K562 (cell line): ENCODE measurements around the gene TMEM132D. TPM values are rescaled to one million over a fixed set of nuclear protein-coding genes. Genes with fewer than 3 reads are reported as not detected.

Source experiments
- CBFA2T2 ChIP-seq: fragments of 450-650 bp; conservative IDR thresholded peaks from 2 replicates; pipeline ENCODE4 v1.6.1; 2017; ENCODE audit warnings: mild to moderate bottlenecking
- CBX1 ChIP-seq: sonication (generic); IDR thresholded peaks from 2 replicates; pipeline ENCODE4 v1.6.1; 2016; ENCODE audit warnings: antibody characterized with exemption, low read depth, mild to moderate bottlenecking
- CBX2 ChIP-seq: fragments of 200-600 bp; sonication (generic); IDR thresholded peaks from one replicate; pipeline ENCODE4 v1.6.1; 2012; ENCODE audit warnings: mild to moderate bottlenecking, low read length, inconsistent platforms; ENCODE audit not compliant: insufficient read depth, poor library complexity, severe bottlenecking
- CHD2 ChIP-seq: IDR thresholded peaks from 2 replicates; pipeline ENCODE4 v1.6.1; 2011; ENCODE audit warnings: low read depth, low read length
- ESRRA ChIP-seq: fragments of 450-650 bp; IDR thresholded peaks from 2 replicates; pipeline ENCODE4 v1.6.1; 2014; ENCODE audit warnings: low read depth, mild to moderate bottlenecking, moderate library complexity, borderline replicate concordance
- ETV6 ChIP-seq, 3 experiments: fragments of 150-350 bp in 1 of 3; sonication (generic) in 1 of 3; formaldehyde crosslinking in 1 of 3; IDR thresholded peaks; 2 replicates each; pipeline versions ENCODE4 v1.6.1 to v1.8.0; 2014 to 2022; ENCODE audit warnings: borderline replicate concordance in 2 of 3, low read depth in 2 of 3, antibody characterized with exemption in 1 of 3, low read length in 1 of 3, mild to moderate bottlenecking in 1 of 3, missing genetic modification reagents in 1 of 3
- FOS ChIP-seq: IDR thresholded peaks from 3 replicates; pipeline ENCODE4 v1.6.1; 2011; ENCODE audit not compliant: insufficient read length; ENCODE audit errors: extremely low read depth
- FOXK2 ChIP-seq, 2 experiments: fragments of 450-650 bp; IDR thresholded peaks in 1 of 2; conservative IDR thresholded peaks in 1 of 2; 2 replicates each; pipeline ENCODE4 v1.6.1; 2016; ENCODE audit warnings: low read depth in 2 of 2, mild to moderate bottlenecking in 1 of 2
- HMG20B ChIP-seq: fragments of 250-450 bp; sonication (Bioruptor Pico); IDR thresholded peaks from 2 replicates; pipeline ENCODE4 v1.5.0; 2021; ENCODE audit warnings: mild to moderate bottlenecking
- HNRNPLL ChIP-seq: fragments of 200-400 bp; formaldehyde crosslinking; IDR thresholded peaks from 2 replicates; pipeline ENCODE4 v1.6.1; 2017; ENCODE audit warnings: low read length, low read depth, mild to moderate bottlenecking; ENCODE audit not compliant: poor library complexity, severe bottlenecking
- RERE ChIP-seq: sonication (generic); formaldehyde crosslinking; IDR thresholded peaks from 2 replicates; pipeline ENCODE4 v1.8.0; 2023; ENCODE audit warnings: missing genetic modification reagents, mild to moderate bottlenecking, borderline replicate concordance
- SRF ChIP-seq, 2 experiments: fragments of 250-450, 450-650 bp in 1 of 2; sonication (Bioruptor Pico) in 1 of 2; sonication (generic) in 1 of 2; formaldehyde crosslinking; IDR thresholded peaks; 2 replicates each; pipeline versions ENCODE4 v1.5.0 to v1.5.1; 2020 to 2022; ENCODE audit warnings: mild to moderate bottlenecking in 1 of 2, missing genetic modification reagents in 1 of 2
- ZKSCAN8 ChIP-seq: fragments of 200-800 bp; sonication (Bioruptor generic); IDR thresholded peaks from 2 replicates; pipeline ENCODE4 v1.6.1; 2016; ENCODE audit warnings: missing genetic modification characterization, missing compliant biosample characterization
- polyA plus RNA-seq, 8 experiments: library from polyadenylated mRNA; depleted of rRNA in 4 of 8; stranded (reverse) in 5 of 8; unstranded in 3 of 8; fragments of >200 nt; fragmentation: Nextera tagmentation in 2 of 8; fragmentation: Illumina TruSeq in 1 of 8; extraction: Ambion mirVana in 2 of 8; extraction: Trizol in 1 of 8; gene quantifications; 2 replicates each; pipeline versions ENCODE4 v1.2.1 to v1.2.3, GENCODE V29; 2011 to 2014; ENCODE audit warnings: inconsistent platforms in 1 of 8, missing spikeins in 1 of 8
- total RNA-seq, 7 experiments: library from RNA; depleted of rRNA in 6 of 7; stranded (reverse); fragments of >200 nt in 6 of 7; fragmentation: Illumina TruSeq in 2 of 7; extraction: Trizol in 2 of 7; gene quantifications; 2 replicates each; pipeline versions ENCODE4 v1.2.1 to v1.2.3, GENCODE V29; 2011 to 2021; ENCODE audit warnings: low replicate concordance in 1 of 7
- TF ChIP-seq, protein P1 (sequence below), 3 experiments: fragments of 200-800 bp in 1 of 3; fragments of 250-450 bp in 1 of 3; fragments of 450-650 bp in 1 of 3; sonication (Bioruptor Pico) in 1 of 3; sonication (Bioruptor generic) in 1 of 3; formaldehyde crosslinking in 1 of 3; IDR thresholded peaks; 2 replicates each; pipeline versions ENCODE4 v1.6.1 to v1.8.0; 2016 to 2022; ENCODE audit warnings: mild to moderate bottlenecking in 2 of 3, missing genetic modification characterization in 2 of 3, missing compliant biosample characterization in 1 of 3, moderate library complexity in 1 of 3
- TF ChIP-seq, protein P2 (sequence below), 2 experiments: fragments of 450-650 bp in 1 of 2; sonication (generic) in 1 of 2; formaldehyde crosslinking in 1 of 2; IDR thresholded peaks in 1 of 2; conservative IDR thresholded peaks in 1 of 2; 2 replicates each; pipeline versions ENCODE4 v1.6.1 to v1.8.1; 2016 to 2023; ENCODE audit warnings: mild to moderate bottlenecking in 2 of 2, moderate library complexity in 2 of 2, inconsistent platforms in 1 of 2, missing genetic modification reagents in 1 of 2

TMEM132D gene
- total and polyA plus RNA-seq, 9 of the 15 experiments (the other 6 are each of a cell fraction or from before 2014, with no cell fraction given), result not detected

DNA sequence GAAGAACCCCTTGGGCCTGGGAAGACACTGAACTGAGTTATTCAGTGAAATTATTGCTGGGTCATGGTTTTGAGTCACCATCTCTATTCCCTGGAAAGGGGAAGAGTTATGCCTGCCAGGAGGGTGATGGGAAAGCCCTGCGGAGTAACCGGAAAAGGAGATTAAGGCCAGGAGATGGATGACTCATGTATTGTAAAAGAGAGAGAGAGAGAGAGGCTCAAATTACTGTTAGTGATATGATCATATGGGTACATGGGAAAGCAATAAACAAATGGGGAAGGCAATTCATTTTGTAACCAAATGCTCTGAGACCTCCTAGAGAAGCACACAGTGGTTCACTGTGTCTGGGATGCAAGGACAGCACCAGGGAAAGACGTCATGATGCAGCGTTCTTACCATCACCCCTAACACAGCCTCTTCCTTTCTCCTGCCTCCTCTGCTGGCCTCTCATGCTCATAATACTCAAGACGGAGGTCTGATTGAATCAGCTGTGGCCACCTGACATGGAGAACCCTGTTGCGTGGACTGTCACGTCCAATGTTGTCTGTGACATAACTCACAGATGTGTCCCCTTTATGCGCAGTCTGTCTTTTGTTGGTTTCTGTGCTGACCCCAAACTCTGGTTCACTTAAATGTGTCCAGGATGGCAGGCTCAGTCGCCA lies 243.7 kb downstream of the TMEM132D start (continued):
- TF ChIP-seq, protein P1, sequence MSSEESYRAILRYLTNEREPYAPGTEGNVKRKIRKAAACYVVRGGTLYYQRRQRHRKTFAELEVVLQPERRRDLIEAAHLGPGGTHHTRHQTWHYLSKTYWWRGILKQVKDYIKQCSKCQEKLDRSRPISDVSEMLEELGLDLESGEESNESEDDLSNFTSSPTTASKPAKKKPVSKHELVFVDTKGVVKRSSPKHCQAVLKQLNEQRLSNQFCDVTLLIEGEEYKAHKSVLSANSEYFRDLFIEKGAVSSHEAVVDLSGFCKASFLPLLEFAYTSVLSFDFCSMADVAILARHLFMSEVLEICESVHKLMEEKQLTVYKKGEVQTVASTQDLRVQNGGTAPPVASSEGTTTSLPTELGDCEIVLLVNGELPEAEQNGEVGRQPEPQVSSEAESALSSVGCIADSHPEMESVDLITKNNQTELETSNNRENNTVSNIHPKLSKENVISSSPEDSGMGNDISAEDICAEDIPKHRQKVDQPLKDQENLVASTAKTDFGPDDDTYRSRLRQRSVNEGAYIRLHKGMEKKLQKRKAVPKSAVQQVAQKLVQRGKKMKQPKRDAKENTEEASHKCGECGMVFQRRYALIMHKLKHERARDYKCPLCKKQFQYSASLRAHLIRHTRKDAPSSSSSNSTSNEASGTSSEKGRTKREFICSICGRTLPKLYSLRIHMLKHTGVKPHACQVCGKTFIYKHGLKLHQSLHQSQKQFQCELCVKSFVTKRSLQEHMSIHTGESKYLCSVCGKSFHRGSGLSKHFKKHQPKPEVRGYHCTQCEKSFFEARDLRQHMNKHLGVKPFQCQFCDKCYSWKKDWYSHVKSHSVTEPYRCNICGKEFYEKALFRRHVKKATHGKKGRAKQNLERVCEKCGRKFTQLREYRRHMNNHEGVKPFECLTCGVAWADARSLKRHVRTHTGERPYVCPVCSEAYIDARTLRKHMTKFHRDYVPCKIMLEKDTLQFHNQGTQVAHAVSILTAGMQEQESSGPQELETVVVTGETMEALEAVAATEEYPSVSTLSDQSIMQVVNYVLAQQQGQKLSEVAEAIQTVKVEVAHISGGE (CRISPR knock-in tag; IDR thresholded peaks at IDR 0.05), result peak in 1 of 3 experiments; percentile 48; a peak in 1 of 6 replicates
- TF ChIP-seq CBFA2T2 (no peak), HNRNPLL (no peak), HMG20B (CRISPR knock-in tag) (no peak), SRF (CRISPR knock-in tag; IDR thresholded peaks at IDR 0.05) (peak in 1 of 2 experiments; percentile 64; a peak in 1 of 4 replicates), CBX1 (no peak), ZKSCAN8 (CRISPR knock-in tag) (no peak), ESRRA (no peak), ETV6 (IDR thresholded peaks at IDR 0.05; ENCODE audit: borderline replicate concordance in 1 of 2, low read depth in 2 of 2, low read length in 1 of 2) (no peak), ETV6 (CRISPR knock-in tag; IDR thresholded peaks at IDR 0.05; ENCODE audit: borderline replicate concordance) (no peak), CBX2 (no peak), FOS (peak; percentile 66), FOXK2 (conservative IDR thresholded peaks at IDR 0.05 in 1 of 2, IDR thresholded peaks at IDR 0.05 in 1 of 2; ENCODE audit: low read depth in 2 of 2) (0 out of 4 replicates have a peak, but pooled peaks of 1 of the 2 experiments have one; percentile 40), CHD2 (no peak), RERE (CRISPR knock-in tag) (no peak)
- TF ChIP-seq, protein P2, sequence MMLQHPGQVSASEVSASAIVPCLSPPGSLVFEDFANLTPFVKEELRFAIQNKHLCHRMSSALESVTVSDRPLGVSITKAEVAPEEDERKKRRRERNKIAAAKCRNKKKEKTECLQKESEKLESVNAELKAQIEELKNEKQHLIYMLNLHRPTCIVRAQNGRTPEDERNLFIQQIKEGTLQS (IDR thresholded peaks at IDR 0.05), result peak; percentile 97
- TF ChIP-seq, protein P2 (CRISPR knock-in tag; conservative IDR thresholded peaks at IDR 0.05), result peak; percentile 89; the same call in 1 of the 2 replicates
